RKO (cell line): ENCODE measurements around the gene AP3B1.
A peak's percentile ranks its signal among the peaks of the same experiment; 100 is the strongest.

ENCODE experiments used
- DNase-seq: peaks from one replicate; pipeline ENCODE4 v3.0.0-alpha.2; 2016; ENCODE audit warnings: low spot score

AP3B1 gene, protein sequence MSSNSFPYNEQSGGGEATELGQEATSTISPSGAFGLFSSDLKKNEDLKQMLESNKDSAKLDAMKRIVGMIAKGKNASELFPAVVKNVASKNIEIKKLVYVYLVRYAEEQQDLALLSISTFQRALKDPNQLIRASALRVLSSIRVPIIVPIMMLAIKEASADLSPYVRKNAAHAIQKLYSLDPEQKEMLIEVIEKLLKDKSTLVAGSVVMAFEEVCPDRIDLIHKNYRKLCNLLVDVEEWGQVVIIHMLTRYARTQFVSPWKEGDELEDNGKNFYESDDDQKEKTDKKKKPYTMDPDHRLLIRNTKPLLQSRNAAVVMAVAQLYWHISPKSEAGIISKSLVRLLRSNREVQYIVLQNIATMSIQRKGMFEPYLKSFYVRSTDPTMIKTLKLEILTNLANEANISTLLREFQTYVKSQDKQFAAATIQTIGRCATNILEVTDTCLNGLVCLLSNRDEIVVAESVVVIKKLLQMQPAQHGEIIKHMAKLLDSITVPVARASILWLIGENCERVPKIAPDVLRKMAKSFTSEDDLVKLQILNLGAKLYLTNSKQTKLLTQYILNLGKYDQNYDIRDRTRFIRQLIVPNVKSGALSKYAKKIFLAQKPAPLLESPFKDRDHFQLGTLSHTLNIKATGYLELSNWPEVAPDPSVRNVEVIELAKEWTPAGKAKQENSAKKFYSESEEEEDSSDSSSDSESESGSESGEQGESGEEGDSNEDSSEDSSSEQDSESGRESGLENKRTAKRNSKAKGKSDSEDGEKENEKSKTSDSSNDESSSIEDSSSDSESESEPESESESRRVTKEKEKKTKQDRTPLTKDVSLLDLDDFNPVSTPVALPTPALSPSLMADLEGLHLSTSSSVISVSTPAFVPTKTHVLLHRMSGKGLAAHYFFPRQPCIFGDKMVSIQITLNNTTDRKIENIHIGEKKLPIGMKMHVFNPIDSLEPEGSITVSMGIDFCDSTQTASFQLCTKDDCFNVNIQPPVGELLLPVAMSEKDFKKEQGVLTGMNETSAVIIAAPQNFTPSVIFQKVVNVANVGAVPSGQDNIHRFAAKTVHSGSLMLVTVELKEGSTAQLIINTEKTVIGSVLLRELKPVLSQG

DNA sequence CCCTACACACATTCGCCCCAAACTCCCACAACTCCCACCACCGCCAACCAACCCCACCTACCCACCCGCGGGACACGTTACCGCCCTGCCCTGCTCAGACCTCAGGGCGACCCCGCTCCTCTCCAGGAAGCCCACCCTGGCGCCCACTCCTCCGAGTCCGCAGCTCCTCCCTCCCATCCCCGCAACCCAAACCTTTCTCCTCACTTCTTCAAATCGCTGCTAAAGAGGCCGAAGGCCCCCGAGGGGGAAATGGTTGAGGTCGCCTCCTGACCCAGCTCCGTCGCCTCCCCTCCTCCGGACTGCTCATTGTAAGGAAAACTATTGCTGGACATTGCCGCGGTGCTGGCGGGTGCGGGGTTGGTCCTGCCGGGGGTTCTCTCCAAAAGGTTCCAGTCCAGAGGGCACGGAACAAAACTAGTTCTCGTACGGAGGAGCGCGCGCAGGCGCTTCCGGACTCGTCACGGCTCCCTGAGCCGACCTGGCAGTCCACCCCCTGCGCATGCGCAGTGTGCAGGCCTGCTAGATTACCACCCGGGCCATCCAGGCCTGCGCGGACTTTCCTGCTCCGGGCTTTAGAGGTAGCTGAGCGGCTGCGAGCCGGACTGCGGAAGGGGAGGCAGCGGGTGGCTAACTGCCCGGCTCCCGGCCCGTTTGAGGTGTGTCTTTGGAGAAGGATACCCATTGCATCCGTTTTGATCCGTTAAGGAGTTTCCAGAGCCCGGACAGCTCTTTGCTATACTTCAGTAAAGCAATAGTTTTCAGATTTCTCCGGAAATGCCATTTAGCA is at the start of gene AP3B1:
Gene AP3B1, minus strand, starts transcription at position 451 of the 787 bp plus-strand sequence. Its CDS starts 119 bp downstream, at position 332.
- peak; percentile 99 for DNase-seq

DNA sequence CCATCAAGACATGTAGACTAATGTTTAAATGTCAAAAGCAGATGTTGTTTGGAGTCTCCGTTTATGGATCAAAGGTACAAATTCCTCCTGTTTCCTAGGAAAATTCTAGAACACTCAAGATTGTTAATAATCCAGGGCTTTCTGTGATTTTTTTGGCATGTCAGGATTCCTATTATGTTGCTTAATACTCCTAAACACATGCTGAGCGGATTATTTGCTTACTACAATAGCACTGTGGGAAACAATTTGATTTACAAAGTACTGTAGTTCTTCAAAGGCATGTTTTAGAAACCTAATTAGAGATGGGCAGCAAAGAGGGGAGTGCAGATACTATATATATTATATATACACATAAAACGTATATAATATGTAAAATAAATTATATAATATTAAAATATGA is 46.9 kb upstream of the AP3B1 start:
- no peak for DNase-seq

DNA sequence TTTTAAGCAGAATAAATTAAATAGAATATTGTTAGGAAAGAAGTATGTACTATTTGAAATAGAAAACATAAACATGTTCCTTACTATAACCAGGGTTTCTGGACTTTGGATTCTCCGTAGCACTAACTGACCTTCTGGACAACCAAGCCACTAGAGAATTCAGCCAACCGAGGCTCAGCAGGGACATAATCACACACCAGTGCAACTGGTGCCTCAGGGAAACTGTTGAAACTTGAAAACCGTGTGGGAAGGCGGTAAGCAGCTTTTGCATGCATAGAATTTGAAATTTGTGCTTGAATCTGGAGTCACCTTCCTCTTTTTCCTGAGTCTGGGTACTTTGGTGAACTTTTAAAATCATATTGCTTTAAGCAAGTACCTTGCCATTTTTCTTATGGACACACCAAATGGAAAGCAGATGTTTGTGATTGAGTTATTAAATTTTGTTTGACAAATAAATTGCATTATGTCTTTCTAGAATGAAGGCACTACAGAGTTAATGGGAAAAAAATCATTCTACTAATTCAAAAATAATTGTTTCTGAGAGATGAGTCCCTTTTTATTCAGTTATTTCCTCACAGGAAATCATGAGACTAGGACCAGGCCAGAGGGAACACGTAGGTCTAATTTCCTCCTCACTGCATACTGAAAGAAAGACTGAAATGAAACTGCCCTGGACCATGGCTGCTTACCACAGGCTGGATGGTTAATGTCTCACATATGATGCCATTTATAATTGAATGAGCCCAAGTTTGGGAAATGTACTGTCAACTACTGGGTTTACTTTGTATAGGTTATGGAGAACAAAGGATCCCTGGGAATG is 45.3 kb upstream of the AP3B1 start:
- no peak for DNase-seq

DNA sequence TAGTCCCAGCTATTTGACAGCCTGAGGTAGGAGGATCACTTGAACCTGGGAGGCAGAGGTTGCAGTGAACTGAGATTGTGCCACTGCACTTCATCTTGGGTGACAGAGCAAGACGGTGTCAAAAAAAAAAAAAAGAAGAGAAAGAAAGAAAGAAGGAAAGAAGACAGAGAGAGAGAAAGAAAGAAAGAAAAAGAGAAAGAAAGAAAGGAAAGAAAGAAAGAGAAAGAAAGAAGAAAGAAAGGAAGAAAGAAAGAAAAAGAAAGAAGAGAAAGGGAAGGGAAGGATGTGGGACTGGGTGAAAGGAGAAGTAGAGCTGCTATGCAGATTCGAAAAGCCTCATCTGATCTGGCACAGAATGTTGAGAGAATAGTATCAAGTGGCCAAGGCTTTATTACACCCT is 42.2 kb upstream of the AP3B1 start:
- DNase-seq, result no peak

DNA sequence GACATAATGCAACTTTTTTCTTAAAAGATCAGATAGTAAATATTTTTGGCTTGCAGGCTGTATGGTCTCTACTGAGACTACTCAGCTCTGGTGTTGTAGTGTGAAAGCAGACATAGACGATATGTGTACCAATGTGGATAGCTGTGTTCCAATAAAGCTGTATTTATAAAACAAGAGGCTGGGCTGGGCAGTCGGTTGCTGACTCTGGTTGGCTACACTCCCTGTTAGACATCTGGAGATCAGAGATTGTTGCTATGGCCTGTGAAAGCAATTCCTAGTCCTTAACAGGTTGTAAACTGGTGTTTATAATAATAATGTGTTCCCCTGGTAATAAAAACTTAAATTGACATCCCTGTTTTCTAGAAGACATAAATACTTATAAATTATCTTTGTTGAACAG is 41.5 kb upstream of the AP3B1 start:
- DNase-seq, result no peak

DNA sequence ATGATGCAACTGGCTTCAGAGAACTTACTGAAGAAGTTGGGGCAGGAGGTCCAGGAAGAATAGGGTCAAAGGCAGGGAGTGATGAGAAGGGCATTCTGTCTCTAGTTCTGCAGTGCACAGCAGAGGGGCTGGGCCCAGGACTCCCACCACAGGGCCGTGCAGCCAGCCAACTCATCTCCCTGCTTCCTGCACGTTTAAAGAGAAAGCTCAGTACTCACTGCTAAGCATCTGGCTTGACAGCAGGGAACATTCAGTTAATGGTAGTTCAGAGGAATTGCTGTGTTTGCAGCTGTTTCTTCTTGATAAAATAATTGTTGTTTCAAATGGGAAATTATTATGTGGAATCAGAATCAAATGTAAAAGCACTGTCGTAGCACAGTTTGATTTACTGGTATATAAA is 40.3 kb upstream of the AP3B1 start:
- DNase-seq, result no peak

DNA sequence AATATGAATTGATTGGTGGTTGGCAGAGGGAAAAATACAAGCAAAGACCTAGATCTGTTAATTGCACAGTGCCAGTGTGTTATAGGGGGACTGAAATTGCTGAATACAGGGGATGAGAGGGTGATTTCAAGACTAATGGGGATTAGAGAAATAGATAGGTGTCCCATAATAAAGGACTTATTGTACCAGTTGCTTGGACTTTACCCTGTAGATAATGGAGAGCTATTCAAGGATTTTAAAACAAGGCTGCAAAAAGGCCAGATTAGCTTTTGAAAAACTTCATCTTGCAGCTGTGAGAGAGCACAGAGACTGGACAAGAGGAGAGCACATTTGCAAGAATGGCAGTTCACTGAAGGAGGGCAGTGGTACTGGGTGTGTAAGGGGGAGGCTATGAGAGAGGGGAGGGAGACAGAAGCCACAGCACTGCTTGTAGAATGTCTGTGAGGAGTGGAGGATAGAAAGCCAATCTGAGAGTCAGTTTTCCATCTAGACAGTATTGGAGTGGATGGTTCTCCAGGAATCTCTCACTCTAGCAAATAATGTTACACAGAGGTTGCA is 37.1 kb upstream of the AP3B1 start:
- DNase-seq, result no peak

DNA sequence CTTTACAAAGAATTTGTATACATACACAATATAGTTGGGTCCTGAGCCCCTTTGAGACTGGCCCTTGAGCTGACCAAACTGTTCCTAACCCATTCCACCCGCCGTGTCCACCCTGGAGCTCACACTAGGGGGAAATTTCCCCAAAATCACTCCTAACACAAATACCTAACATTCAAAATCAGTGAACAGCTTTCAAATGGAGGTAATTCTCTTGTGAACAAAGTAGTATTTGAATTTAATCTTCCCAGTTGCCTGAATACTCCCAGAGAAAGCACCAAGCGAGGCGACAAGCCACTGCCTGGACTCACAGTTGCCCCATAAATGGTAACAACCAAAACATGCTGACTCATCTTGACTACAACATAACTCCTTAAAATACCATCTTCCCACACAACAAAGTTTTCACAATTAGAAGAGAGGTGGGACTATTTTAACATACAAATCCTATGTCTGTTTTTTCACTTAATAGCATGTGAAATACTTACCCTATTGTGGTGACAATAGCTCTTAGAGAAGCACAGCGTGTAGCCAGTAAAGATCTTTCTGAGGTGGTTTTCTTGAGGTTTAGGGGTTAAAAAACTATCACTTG is 34.2 kb upstream of the AP3B1 start:
- DNase-seq, result no peak

DNA sequence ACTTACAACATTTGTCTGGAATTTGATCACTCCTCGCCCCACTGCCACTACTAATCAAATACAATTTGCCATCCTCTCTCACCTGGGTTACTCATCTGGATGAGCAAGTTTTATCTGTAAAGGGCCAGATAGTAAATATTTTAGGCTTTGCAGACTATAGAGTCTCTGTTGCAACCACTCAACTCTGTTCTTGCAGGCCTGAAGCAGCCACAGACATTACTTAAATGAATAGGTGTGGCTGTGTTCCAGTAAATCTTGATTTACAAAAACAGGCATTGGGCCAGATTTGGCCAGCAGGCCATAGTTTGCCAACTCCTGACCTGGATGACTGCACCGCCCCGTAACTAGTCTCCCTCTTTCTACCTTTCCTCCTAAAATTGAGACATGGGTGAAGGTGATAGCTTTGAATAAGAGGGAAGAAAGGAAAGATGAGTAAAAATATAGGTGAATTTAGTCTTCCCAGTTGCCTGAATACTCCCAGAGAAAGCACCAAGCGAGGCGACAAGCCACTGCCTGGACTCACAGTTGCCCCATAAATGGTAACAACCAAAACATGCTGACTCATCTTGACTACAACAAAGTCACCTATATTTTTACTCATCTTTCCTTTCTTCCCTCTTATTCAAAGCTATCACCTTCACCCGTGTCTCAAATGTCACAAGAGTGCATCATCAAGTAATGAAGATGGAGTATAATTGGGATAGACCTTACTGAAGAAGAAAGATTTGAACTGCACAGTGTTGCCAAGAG is 33.4 kb upstream of the AP3B1 start:
- no peak for DNase-seq

DNA sequence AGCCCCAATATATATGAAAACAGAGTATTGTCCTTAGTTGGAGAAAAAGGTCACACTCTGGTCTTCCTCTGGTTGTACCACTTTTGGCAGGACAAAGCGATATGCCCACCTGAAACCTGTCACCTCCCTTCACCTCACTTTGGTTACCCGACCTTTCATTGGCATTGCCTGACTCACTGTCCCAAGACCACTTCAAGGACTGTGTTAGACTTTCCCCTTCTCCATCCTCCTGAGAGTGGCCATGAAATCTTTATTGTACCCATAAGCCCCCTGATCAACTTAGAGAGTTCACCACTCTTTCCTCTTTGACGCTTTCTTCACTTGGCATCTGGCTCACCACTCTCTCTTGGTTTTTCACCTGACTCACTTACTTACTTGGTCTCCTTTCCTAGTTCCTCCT is 32.4 kb upstream of the AP3B1 start:
- DNase-seq, result no peak

DNA sequence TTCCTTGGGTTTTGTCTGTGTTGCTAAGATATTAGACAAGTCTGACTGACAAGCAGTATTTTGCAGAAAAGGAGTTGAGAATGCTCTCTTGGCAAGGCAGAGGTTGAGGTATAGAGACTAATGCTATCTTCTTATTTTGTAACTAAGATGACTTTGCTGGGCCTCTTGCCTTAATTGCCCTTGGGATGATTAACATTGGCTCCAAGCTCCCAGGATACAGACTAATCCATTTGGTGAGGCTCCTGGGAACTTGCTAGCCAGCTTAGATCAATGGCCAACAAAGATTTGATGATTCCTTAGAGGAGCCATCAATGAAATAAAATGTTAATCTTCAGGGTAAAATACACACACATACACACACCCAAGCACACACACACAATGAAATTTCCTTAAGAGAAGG is 28.7 kb upstream of the AP3B1 start:
- no peak for DNase-seq

DNA sequence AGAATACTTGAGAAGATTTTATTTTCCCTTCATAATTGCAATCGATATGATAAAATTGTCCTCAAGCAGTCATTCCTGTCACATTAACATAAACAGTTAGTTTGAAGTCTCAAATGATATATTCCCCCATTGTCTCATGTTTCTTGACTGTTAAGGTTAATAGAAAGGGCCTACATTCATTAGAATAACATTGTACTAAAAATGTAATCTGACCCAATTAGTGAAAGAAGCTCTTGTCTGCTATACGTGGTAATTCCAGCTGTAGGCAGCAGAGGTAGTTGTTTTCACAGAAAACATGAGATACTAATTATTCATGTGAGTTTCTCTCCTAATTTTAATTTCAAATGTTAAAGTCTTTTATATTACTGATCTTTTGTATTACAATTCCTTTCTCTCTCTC is 25.9 kb upstream of the AP3B1 start:
- DNase-seq, result peak; percentile 56

DNA sequence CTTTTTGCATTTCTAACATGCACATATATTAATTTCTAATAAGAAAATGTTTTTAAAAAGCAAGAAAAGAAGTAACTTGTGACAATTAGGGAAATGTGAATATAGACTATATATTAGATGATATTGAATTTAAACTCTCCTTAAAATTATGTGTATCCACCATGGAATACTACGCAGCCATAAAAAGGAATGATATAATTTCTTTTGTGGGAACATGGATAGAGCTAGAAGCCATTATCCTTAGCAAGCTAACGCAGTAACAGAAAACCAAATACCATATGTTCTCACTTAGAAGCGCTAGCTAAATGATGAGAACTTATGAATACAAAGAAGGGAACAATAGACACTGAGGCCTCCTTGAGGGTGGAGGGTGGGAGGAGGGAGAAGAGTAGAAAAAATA is 23.8 kb upstream of the AP3B1 start:
- DNase-seq, result no peak

DNA sequence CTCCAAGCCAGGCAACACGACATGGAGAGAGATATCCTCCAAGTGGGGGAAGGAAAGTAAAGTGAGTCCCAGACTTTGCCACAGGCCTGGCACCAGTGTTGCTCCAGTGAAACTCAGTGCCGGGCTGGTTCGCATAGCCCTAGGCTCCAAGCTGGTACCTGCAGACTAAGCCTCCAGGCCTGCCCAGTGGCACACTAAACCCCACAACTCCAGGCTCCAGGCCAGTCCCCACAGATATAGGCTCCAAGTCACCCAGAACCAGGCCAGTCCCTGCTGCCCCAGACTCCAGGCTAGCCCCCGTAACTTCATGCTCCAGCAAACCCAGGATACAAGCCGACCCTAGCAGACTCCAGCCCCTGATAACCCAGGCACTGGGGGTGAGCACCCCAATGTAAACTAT is 23.0 kb upstream of the AP3B1 start:
- DNase-seq, result no peak

DNA sequence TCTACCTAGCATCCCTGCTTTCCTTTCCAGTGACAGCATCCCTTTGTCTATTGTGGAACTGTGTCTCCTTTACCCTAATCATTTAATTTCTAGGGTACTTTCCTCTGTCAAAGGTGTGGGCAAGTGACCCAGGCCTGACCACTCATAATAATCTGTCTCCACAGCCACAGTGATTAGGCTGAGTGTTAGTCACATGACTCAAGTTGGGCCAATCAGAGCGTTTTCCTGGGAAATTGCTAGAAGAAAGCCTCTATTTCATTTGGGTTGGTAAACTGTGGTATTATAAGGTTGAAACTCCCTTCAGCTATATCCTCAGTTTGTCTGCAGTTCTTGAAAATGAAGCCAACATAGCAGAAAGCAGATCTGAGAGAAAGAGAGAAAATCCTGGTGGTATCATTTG is 14.2 kb upstream of the AP3B1 start:
- no peak for DNase-seq

DNA sequence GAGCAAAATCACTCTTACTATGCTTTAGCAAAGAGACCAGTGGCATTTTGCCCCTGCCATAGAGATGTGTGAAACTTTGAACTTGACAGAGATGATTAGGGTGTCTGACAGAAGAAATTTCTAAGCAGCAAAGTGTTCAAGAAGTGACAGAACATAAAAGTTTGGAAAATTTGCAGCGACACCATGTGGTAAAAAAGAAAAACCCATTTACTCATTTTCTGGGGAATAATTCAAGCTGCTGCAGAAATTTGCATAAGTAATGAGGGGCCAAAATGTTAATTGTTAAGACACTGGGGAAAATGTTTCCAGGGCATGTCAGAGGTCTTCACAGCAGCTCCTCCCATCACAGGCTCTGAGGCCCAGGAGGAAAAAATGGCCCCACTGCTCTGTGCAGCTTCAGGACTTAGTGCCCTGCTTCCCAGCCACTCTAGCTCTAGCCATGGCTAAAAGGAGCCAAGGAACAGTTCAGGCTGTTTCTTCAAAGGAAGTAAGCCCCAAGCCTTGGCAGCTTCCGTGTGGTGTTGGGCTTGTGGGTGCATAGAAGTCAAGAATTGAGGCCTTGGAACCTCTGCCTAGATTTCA is 6.1 kb upstream of the AP3B1 start:
- DNase-seq, result no peak

DNA sequence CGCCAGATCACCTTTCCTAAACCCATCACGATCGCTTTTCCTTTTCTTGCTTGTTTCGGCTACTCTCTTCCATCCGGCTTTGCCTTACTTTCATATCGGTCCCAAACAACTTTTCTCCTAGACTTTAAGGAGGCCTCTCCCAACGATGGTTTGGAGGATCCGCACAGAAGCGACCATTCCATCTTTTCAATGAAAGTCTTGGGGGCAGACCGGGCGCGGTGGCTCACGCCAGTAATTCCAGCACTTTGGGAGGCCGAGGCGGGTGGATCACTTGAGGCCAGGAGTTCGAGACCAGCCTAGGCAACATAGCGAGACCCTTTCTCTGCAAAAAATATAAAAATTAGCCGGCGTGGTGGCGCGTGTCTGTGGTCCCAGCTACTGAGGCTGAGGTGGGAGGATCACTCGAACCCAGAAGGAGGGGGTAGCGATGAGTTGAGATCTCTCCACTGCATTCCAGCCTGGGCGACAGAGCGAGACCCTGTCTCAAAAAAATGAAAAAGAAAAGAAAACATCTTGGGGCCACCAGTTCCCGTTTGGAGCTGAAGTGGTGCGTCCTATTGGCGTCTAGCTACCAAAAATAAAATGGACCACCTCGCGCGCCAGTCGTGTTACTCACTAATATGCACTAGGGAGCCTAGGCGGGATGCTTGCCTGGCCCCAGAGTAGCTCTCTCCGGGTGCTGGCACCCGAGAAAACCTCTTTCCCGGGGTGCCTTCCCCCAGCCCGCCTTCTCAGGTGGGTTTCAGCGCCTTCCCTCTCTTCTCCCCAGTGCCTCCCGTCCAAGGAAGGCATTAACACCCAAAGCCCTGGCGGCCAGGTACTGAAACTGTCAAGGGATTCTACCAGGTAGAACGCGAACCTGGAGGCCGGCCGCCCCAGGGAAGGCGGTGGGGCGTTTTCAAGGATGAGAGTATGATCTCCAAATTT is 800 bp upstream of the AP3B1 start:
- no peak for DNase-seq

DNA sequence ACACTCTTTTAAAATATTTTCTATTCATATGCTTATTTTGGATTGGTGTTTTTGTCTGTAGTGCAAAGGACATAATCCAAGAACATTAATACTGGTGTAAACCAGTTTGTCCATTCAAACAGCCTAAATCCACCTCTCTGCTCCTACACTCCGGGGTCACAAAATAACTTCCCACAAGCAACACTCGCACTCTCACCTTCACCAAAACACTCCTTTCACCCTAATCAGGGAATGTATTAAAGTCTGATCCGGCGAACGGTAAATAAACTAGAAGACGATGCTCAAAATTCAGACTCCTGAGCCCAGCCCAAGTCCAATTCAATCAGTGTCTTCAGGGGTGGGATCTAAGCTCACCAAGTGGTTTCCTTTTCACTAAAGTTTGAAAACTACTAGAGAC is 649 bp downstream of the AP3B1 start:
- peak; percentile 25 for DNase-seq
